ENCODE results near the gene UBAP1.

DNA sequence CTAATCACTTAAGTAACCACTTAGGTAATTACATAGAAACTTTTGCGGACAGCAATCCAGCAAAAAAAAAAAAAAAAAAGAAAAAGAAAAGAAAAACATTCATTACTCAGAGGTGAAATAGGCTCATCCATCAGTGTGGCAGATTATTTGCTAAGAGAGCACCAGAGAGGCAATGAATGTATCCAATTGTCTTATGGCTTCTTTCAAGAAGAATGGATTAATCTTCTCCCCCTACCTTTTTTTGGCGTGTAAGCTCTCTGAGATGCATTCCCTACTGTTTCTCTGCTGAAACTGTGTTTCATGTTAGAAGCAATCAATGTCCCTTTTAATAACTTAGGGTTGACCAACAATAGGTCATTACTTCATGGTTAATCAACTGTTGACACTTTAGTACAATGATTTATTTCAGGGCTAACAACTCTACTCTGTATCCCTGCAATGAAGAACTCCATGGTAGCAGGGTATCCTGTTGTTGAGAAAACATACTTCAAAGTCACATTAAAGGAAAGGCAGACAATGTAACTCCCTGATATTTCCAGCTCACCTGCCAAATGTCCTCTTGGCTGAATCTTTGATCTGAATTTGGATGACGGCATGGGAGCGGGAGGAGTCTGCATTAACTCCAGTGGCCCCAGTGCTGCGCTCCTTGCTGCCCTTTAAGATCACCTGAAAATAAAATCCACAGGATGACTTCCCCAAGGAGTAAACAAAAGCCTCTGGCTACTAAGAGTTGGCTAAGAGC, 92.6 kb downstream of the UBAP1 start:
- TF ChIP-seq, protein P1, sequence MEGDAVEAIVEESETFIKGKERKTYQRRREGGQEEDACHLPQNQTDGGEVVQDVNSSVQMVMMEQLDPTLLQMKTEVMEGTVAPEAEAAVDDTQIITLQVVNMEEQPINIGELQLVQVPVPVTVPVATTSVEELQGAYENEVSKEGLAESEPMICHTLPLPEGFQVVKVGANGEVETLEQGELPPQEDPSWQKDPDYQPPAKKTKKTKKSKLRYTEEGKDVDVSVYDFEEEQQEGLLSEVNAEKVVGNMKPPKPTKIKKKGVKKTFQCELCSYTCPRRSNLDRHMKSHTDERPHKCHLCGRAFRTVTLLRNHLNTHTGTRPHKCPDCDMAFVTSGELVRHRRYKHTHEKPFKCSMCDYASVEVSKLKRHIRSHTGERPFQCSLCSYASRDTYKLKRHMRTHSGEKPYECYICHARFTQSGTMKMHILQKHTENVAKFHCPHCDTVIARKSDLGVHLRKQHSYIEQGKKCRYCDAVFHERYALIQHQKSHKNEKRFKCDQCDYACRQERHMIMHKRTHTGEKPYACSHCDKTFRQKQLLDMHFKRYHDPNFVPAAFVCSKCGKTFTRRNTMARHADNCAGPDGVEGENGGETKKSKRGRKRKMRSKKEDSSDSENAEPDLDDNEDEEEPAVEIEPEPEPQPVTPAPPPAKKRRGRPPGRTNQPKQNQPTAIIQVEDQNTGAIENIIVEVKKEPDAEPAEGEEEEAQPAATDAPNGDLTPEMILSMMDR (IDR thresholded peaks at IDR 0.05) = no peak
- no peak for TF ChIP-seq EZH2 (IDR thresholded peaks at IDR 0.05; ENCODE audit: borderline replicate concordance, insufficient read depth, low read depth, low read length, poor library complexity, severe bottlenecking)

All from B cell (primary cell).